GM12865 (cell line): ENCODE data around the gene PRKN.

Experiments
- DNase-seq: peaks from one replicate; pipeline ENCODE4 v3.0.0; 2010; ENCODE audit warnings: low read depth
- H3K4me3 ChIP-seq: 2 replicates; pipeline ENCODE4 v1.5.1; 2011; ENCODE audit warnings: mild to moderate bottlenecking, low read depth, low read length, control low read depth
- CTCF ChIP-seq: IDR thresholded peaks from 2 replicates; pipeline ENCODE4 v1.5.1; 2011; ENCODE audit warnings: low read length, control low read depth, low read depth, inconsistent platforms; ENCODE audit not compliant: insufficient read depth; ENCODE audit errors: missing control alignments

The PRKN gene

GRCh38 chr6:162706232-162706631 lies 21.3 kb downstream of the PRKN start:
- no peak for DNase-seq
- H3K4me3 ChIP-seq = no peak overlapping the region
- no peak for TF ChIP-seq CTCF

- H3K4me3 ChIP-seq = no peak overlapping the region
- no peak for DNase-seq
- no peak for TF ChIP-seq CTCF
These were observed 21.8 kb downstream of the PRKN start for GRCh38 chr6:162705736-162706135.

- no peak for TF ChIP-seq CTCF
- no peak for DNase-seq
- H3K4me3 ChIP-seq = no peak overlapping the region
These were observed 23.6 kb downstream of the PRKN start for GRCh38 chr6:162704001-162704400.

- DNase-seq = no peak
- H3K4me3 ChIP-seq = no peak overlapping the region
- TF ChIP-seq CTCF = no peak
These were observed 25.1 kb downstream of the PRKN start for GRCh38 chr6:162702446-162702845.

GRCh38 chr6:162701551-162701950 lies 26.0 kb downstream of the PRKN start:
- DNase-seq = no peak
- no peak for TF ChIP-seq CTCF
- H3K4me3 ChIP-seq = no peak overlapping the region

- DNase-seq = no peak
- H3K4me3 ChIP-seq = no peak overlapping the region
- no peak for TF ChIP-seq CTCF
These were observed 26.6 kb downstream of the PRKN start for GRCh38 chr6:162700966-162701365.

GRCh38 chr6:162699961-162700360 lies 27.6 kb downstream of the PRKN start:
- H3K4me3 ChIP-seq = no peak overlapping the region
- DNase-seq = no peak
- TF ChIP-seq CTCF = no peak
